ENCODE data around the gene MAP4K5.

The MAP4K5 gene

GRCh38 chr14:50476134-50476533 is 56.2 kb downstream of the MAP4K5 start:
- no peak overlapping the region for H3K4me3 ChIP-seq (ENCODE audit: low read depth, low read length)
- TF ChIP-seq CTCF (IDR thresholded peaks at IDR 0.05; ENCODE audit: borderline replicate concordance, insufficient read depth, low read depth, low read length), result no peak

- H3K4me3 ChIP-seq (ENCODE audit: low read depth, low read length), result no peak overlapping the region
- TF ChIP-seq CTCF (IDR thresholded peaks at IDR 0.05; ENCODE audit: borderline replicate concordance, insufficient read depth, low read depth, low read length), result no peak
Observed at GRCh38 chr14:50475460-50475859, 56.9 kb downstream of the MAP4K5 start.

GRCh38 chr14:50471838-50472465 is 60.4 kb downstream of the MAP4K5 start:
- H3K4me3 ChIP-seq (ENCODE audit: low read depth, low read length), result no peak overlapping the region
- no peak for TF ChIP-seq CTCF (IDR thresholded peaks at IDR 0.05; ENCODE audit: borderline replicate concordance, insufficient read depth, low read depth, low read length)

GRCh38 chr14:50469982-50470381 is 62.4 kb downstream of the MAP4K5 start:
- TF ChIP-seq CTCF (IDR thresholded peaks at IDR 0.05; ENCODE audit: borderline replicate concordance, insufficient read depth, low read depth, low read length), result no peak

GRCh38 chr14:50462111-50462510 is 70.3 kb downstream of the MAP4K5 start:
- no peak for TF ChIP-seq CTCF (IDR thresholded peaks at IDR 0.05; ENCODE audit: borderline replicate concordance, insufficient read depth, low read depth, low read length)
- H3K4me3 ChIP-seq (ENCODE audit: low read depth, low read length), result no peak overlapping the region

More at GRCh38 chr14:50469982-50470381, 62.4 kb downstream of the MAP4K5 start:
- no peak overlapping the region for H3K4me3 ChIP-seq (ENCODE audit: low read depth, low read length)

- no peak for TF ChIP-seq CTCF (IDR thresholded peaks at IDR 0.05; ENCODE audit: borderline replicate concordance, insufficient read depth, low read depth, low read length)
- no peak overlapping the region for H3K4me3 ChIP-seq (ENCODE audit: low read depth, low read length)
Observed at GRCh38 chr14:50453869-50454268, 78.5 kb downstream of the MAP4K5 start.

GRCh38 chr14:50452979-50453705 is 79.2 kb downstream of the MAP4K5 start:
- TF ChIP-seq CTCF (IDR thresholded peaks at IDR 0.05; ENCODE audit: borderline replicate concordance, insufficient read depth, low read depth, low read length), result no peak
- no peak overlapping the region for H3K4me3 ChIP-seq (ENCODE audit: low read depth, low read length)

Data from GM12875 (cell line).